Gastrocnemius medialis (tissue), 4 donors: ENCODE data around the gene ATP2C2.
"Not testable (repeated sequence)": the region's sequence is repeated elsewhere in the genome, so short reads cannot be mapped to it uniquely, and the experiment has no call there.

ENCODE experiments used
- CTCF ChIP-seq, 5 experiments: fragments of 450-650 bp in 3 of 5; fragments of 200-600 bp in 2 of 5; sonication (generic) in 2 of 5; IDR thresholded peaks in 4 of 5; conservative IDR thresholded peaks in 1 of 5; 1 replicate in 4 of 5; 2 replicates in 1 of 5; pipeline ENCODE4 v1.5.1; 2016 to 2019; ENCODE audit warnings: antibody characterized with exemption in 5 of 5, mild to moderate bottlenecking in 3 of 5, moderate library complexity in 3 of 5
- POLR2A ChIP-seq, 2 donors: fragments of 450-650 bp; IDR thresholded peaks; one replicate each; pipeline ENCODE4 v1.6.1; 2017; ENCODE audit warnings: antibody characterized with exemption in 2 of 2, mild to moderate bottlenecking in 2 of 2, moderate library complexity in 2 of 2

GRCh38 chr16:84399912-84400311 lies 31.6 kb downstream of the ATP2C2 start:
- not testable (repeated sequence) for TF ChIP-seq CTCF (IDR thresholded peaks at IDR 0.05 in 4 of 5, conservative IDR thresholded peaks at IDR 0.05 in 1 of 5); POLR2A (IDR thresholded peaks at IDR 0.05)
